DMS 273 (cell line): ENCODE measurements around the gene ZNF749.

Source experiments
- DNase-seq: peaks from one replicate; lab custom pipeline; 2025; ENCODE audit not compliant: unreplicated experiment; lab: John Stamatoyannopoulos, UW

ZNF749 gene

DNA sequence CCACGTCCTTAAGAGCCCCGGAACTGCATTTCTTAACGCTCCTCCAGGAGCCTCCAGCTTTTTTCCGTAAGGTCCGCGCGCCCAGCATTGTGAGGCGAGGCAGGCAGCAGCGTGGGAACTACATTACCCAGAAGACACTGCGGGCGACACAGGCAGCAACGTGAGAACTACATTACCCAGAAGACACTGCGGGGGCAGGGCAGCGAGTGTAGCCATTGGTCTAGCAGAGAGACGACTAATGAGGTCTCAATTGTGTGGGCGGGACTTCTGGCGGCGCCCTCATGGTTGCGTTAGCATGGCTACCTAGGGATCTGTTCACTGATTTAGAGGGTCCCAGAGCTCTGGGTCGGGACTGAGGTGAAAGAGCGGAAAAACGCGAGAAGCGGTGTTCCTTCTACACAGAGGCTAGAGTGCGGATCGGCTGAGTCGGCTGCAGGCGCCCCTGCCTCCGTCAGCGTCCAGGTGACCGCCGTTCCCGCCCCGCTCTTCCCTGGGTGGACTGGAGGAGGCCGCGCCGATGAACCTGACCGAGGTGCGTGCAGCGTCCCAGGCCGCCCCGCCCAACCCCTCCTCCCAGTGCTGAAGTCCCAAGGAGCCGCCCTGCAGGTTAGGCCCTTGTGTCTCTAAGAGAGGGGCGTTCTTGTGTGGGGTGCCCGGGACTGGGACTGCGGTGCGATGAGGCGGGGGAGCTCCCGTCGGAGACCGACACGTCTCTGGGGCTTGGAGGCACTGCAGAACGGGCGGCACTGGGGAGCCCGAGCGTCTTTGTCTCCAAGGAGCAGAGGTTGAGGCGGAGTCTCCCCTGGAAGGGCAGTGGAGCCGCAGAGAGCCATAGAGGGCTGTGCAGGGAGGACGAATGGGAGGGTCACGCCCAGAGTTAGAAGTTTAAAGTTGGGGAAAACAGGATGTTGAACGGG, at the start of gene ZNF749:
Gene ZNF749, plus strand, starts transcription at position 264 of the 917 bp plus-strand sequence. Its CDS starts 254 bp downstream, at position 518.
- peak; percentile 99 for DNase-seq

DNA sequence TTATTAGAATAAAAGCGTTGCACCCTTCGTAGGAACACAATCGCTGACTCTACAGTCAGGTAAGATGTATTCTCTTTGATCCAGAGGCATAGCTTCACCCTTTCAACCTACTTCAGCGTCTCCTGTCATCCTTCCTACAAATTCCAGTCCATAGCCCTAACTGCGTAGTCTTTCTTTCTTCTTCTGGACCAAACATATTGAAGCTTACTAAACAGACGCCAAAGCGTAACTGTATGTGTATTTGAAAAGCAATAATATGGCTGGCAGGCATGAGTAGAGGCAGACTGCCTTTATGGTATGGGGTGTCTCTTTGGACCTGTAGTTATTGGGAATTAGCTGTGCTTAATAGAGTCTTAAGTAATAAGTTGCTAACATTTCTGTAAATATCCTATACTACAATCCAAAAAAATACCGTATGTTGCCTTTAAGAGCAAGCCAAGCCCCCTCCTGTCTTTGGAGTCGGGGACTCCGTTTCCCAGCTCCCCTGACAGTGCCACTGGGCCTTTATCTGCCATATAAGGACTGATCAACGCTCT, 45.9 kb upstream of the ZNF749 start:
- no peak for DNase-seq

DNA sequence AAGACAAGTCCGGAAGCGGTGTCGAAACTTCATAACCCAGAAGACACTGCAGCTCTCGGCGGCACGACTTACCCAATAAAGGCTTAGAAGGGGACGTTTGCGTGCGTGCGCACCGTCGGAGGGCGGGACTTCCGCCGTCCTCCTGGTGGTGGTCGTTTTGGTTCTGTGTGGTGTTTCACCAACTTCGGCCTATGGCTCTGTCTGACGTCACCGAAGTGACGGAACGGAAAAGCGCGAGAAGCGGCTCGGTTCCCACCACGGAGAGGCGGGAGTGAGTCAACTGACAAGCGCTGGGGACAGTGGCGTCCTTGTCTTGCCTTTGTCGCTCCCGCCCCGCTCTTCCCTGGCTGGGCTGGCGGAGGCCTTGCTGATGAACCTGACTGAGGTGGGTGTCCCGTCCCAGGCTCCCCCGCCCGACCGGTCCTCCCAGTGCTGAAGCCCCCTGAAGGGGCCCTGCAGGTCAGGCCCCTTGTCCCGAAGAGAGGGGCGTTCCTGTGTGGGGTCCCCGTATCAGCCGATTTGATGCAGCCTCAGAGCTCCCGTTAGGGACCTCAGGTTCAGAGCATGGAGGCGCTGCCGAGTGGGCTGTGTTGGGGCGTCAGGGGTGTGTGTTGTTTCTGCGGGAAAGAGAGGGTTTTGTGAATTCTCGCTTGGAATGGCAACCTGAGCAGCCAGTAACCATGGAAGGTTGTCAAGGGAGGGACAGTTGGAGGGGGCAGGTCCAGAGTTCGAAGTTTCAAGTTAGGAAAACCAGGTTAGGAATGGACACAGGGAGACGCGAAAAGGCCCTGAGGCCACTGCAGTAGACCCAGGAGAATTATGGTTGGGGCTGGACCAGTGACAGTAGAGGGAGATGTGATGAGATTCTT, 45.2 kb upstream of the ZNF749 start, which contains the start of gene ZNF548:
Gene ZNF548, plus strand, starts transcription at position 125 of the 869 bp plus-strand sequence. Its CDS starts 246 bp downstream, at position 371.
- peak; percentile 99 for DNase-seq

GRCh38 chr19:57395710-57396109, 39.4 kb upstream of the ZNF749 start:
- no peak for DNase-seq

DNA sequence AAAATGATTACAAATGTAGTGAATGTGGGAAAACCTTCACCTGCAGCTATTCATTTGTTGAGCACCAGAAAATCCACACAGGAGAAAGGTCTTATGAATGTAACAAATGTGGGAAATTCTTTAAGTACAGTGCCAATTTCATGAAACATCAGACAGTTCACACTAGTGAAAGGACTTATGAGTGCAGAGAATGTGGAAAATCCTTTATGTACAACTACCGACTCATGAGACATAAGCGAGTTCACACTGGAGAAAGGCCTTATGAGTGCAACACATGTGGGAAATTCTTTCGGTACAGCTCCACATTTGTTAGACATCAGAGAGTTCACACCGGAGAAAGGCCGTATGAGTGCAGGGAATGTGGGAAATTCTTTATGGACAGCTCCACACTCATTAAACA, 36.3 kb upstream of the ZNF749 start:
- DNase-seq: no peak

DNA sequence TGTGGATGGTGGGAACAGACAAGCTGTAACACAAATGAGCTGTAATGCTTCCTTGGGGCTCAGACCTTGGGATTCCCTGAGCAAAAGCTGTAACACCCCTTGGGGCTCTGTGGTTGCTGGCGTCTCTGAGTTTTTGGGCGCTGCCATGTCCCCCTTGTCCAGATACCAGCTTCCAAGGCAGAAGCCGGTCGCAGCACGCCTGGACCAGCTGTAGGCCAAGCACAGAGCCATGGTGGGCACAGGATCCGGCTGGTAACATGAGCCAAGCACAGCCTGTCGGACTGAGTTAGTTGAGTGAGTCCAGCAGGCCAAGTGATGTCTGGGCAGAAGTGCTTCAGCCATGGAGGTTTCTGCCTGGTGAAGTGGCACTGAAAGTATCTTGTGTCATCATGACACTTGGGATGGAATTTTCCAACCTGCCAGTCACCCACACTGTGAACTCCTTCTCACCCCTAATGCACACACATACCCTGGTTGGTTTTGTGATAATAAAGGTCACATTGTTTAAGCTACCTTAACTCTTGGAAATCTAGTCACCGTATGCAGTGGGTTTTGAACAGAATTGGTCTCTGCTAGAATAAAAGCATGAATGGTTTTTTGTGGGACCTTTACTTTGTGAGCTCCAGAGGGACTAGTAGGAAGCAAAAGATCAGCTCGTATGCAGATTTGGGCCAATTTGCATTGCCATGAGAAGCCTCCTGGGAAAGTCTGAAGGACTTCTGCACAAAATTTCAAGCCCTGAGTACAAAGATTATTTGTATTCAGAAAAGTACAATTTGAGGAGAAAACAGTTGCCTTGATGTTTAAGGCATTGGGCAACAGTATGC, 31.2 kb upstream of the ZNF749 start:
- DNase-seq: no peak

- DNase-seq: peak; percentile 84
These were observed 28.5 kb upstream of the ZNF749 start for GRCh38 chr19:57406516-57407123.

GRCh38 chr19:57410877-57411671, 24.1 kb upstream of the ZNF749 start, which contains the start of gene ZNF17:
ZNF17 (plus strand) TSS chr19:57411161; CDS start chr19:57413616, 2,455 bp downstream.
- DNase-seq: peak; percentile 98

DNA sequence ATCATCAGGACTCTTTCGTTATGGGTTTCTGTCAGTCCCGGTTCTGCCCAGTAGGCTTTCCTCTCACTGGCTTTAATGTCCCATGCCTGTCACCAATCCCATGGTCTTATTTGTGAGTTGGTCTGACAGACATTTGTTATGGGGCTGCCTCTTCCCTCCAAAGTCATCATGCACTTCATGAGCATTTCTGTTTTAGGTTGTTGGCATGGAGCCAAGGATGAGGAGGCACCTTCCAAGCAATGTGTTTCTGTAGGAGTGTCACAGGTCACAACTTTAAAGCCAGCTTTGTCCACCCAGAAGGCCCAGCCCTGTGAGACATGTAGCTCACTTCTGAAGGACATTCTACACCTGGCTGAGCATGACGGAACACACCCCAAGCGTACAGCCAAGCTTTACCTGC, 15.7 kb upstream of the ZNF749 start:
- no peak for DNase-seq

DNA sequence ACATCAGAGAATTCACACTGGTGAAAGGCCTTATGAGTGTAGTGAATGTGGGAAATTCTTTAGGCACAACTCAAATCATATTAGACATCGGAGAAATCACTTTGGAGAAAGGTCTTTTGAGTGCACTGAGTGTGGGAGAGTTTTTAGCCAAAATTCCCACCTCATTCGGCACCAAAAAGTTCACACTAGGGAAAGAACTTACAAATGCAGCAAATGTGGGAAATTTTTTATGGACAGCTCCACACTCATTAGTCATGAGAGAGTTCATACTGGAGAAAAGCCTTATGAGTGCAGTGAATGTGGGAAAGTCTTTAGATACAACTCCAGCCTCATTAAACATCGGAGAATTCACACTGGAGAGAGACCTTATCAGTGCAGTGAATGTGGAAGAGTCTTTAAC, 14.1 kb upstream of the ZNF749 start:
- no peak for DNase-seq

GRCh38 chr19:57434386-57435061, 601 bp upstream of the ZNF749 start:
- peak; percentile 44 for DNase-seq

- no peak for DNase-seq
These were observed 1.3 kb downstream of the ZNF749 start for GRCh38 chr19:57436417-57436816.

DNA sequence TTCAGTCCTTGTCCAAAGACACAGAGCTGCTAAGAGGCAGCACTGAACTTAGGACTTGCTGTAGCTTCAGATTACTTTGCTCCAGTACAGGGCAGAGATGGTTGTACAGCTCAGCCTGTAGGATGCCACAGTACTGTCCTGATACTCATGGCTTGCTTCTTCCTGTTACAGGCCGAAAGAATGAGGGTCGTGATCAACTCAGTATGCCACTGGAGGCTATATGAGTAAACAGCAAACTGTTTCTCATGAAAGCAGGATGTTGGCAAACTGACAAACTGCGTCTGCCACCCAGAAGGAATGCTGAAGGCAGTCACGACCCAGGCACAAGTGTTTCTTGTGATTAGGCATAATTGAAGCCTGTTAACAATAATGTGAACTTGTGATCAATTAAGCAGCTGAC, 2.8 kb downstream of the ZNF749 start:
- no peak for DNase-seq

GRCh38 chr19:57438925-57439324, 3.8 kb downstream of the ZNF749 start:
- DNase-seq: no peak

DNA sequence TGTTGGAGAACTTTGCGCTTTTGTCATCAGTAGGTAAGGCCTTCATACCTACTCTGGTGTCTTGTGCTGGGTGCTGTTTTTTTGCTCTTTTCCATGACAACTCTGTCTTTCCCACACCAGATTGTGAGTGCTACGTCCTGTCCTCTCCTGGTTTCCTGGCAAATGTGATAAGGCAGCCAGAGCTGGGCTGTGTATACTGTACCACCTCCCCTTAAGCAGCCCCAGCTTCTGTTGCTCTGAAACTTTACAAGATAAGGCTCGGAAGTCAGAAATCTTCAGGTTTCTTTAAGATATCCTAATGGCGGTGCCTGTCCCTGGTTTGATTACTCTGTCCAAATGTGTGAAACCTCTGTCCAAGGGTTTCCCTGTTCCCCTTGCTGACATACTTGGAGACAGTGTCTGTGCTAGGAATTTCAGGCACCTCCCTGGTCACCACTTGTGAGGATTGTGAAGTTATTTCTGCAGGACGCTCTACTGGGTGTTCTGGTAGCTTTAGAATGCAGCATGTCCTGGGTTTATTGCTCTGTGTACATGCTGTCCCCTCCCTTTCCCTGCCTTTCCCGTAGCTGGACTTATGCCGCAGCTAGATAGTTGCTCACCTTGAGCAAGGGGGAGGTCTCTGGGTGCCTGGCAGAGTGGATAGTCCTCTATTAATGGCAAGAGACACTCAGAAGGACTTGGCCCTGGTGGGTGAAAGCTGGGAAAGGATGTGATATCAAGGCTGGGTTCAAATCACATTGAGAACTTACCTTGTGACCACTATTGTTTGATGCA, 7.0 kb downstream of the ZNF749 start:
- DNase-seq: no peak

GRCh38 chr19:57443121-57443696, 8.1 kb downstream of the ZNF749 start:
- peak; percentile 15 for DNase-seq

- DNase-seq: no peak
These were observed 17.2 kb downstream of the ZNF749 start for GRCh38 chr19:57452307-57452706.
